ENCODE measurements around the gene TET2. TPM values are rescaled to one million over a fixed set of nuclear protein-coding genes. Genes with fewer than 3 reads are reported as not detected.

The TET2 gene
- total RNA-seq, 1 experiment from 2014 or later, result 22.8 TPM

DNA sequence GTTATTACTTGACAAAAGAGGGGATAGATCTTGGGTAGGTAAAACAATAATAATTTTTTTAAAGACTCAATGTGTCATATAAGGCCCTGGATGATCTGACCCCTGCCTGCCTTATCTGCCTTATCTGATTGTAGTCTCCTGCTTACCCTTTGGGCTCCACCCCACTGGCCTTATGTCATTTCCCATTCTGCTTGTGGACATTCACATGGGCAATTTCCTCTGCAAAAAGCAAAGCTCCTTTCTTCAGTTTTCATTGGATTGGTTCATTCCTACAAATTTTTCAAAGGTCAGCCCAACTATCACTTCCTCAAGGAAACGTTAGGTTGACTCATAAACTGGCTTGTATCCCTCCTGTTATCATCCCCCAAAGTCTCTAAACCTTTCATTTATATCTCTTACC, 15.7 kb upstream of the TET2 start:
- no TSS peak for BruUV-seq (replicated peaks)

DNA sequence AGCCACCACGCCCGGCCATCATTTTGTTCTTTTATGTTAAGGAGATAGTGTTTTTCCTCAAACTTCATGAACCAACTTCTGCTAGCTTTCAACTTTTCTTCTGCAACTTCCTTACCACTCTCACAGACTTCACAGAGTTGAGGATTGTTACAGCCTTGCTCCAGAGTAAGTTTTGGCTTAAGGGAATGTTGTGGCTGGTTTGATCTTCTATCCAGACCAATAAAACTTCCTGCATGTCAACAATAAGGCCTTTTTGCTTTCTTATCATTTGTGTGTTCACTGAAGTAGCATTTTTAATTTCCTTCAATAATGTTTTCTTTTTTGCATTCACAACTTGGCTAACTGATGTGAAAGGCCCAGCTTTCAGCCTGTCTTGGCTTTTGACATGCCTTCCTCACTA, 12.7 kb upstream of the TET2 start:
- DNase-seq (ENCODE audit: low spot score), result no peak
- Histone ChIP-seq H3K9me3 (ENCODE audit: low read depth, low read length, poor library complexity, severe bottlenecking) (no peaks in the 10 kb centered on the region), H3K27ac (ENCODE audit: low read depth, low read length, poor library complexity, severe bottlenecking) (no peak overlapping the region), H3K36me3 (ENCODE audit: insufficient read depth, low read length, poor library complexity, severe bottlenecking) (no peaks in the 10 kb centered on the region), H3K27me3 (replicated peaks; ENCODE audit: insufficient read depth, low read depth, low read length, poor library complexity) (no peaks in the 10 kb centered on the region), H3K4me1 (ENCODE audit: insufficient read depth, low read length, poor library complexity, severe bottlenecking) (no peaks in the 10 kb centered on the region), H3K4me3 (ENCODE audit: low read depth, low read length, poor library complexity, severe bottlenecking) (no peak overlapping the region)
- intact Hi-C loops (cut with micrococcal nuclease; ENCODE audit: unreplicated experiment), result no loop called here
- CTCF ChIA-PET, result no interaction called here
- POLR2A ChIA-PET (ENCODE audit: low non-redundant PET), result interaction anchor here (1.1 kb wide), 1 partner anchor 14 kb away, joined by 4 read pairs; no protein-coding TSS in a partner anchor
- no TSS peak for BruUV-seq (replicated peaks)
- TF ChIP-seq, protein P1, sequence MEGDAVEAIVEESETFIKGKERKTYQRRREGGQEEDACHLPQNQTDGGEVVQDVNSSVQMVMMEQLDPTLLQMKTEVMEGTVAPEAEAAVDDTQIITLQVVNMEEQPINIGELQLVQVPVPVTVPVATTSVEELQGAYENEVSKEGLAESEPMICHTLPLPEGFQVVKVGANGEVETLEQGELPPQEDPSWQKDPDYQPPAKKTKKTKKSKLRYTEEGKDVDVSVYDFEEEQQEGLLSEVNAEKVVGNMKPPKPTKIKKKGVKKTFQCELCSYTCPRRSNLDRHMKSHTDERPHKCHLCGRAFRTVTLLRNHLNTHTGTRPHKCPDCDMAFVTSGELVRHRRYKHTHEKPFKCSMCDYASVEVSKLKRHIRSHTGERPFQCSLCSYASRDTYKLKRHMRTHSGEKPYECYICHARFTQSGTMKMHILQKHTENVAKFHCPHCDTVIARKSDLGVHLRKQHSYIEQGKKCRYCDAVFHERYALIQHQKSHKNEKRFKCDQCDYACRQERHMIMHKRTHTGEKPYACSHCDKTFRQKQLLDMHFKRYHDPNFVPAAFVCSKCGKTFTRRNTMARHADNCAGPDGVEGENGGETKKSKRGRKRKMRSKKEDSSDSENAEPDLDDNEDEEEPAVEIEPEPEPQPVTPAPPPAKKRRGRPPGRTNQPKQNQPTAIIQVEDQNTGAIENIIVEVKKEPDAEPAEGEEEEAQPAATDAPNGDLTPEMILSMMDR (conservative IDR thresholded peaks at IDR 0.05; ENCODE audit: low read depth, low read length), result no peak
- no peak for TF ChIP-seq EZH2 (IDR thresholded peaks at IDR 0.05; ENCODE audit: borderline replicate concordance, low read depth, low read length, poor library complexity, severe bottlenecking)

More for the DNA sequence above, 15.7 kb upstream of the TET2 start:
- no peaks in the 10 kb centered on the region for H3K36me3 ChIP-seq (ENCODE audit: insufficient read depth, low read length, poor library complexity, severe bottlenecking)
- DNase-seq (ENCODE audit: low spot score), result no peak
- ChIA-PET CTCF (no interaction called here), POLR2A (ENCODE audit: low non-redundant PET) (no interaction called here)
- H3K4me1 ChIP-seq (ENCODE audit: insufficient read depth, low read length, poor library complexity, severe bottlenecking), result no peaks in the 10 kb centered on the region
- H3K4me3 ChIP-seq (ENCODE audit: low read depth, low read length, poor library complexity, severe bottlenecking), result no peak overlapping the region
- no peaks in the 10 kb centered on the region for H3K9me3 ChIP-seq (ENCODE audit: low read depth, low read length, poor library complexity, severe bottlenecking)
- no peak for TF ChIP-seq EZH2 (IDR thresholded peaks at IDR 0.05; ENCODE audit: borderline replicate concordance, low read depth, low read length, poor library complexity, severe bottlenecking)
- TF ChIP-seq, protein P1 (conservative IDR thresholded peaks at IDR 0.05; ENCODE audit: low read depth, low read length), result no peak
- no peaks in the 10 kb centered on the region for H3K27me3 ChIP-seq (replicated peaks; ENCODE audit: insufficient read depth, low read depth, low read length, poor library complexity)
- intact Hi-C loops (cut with micrococcal nuclease; ENCODE audit: unreplicated experiment), result no loop called here
- H3K27ac ChIP-seq (ENCODE audit: low read depth, low read length, poor library complexity, severe bottlenecking), result no peak overlapping the region

DNA sequence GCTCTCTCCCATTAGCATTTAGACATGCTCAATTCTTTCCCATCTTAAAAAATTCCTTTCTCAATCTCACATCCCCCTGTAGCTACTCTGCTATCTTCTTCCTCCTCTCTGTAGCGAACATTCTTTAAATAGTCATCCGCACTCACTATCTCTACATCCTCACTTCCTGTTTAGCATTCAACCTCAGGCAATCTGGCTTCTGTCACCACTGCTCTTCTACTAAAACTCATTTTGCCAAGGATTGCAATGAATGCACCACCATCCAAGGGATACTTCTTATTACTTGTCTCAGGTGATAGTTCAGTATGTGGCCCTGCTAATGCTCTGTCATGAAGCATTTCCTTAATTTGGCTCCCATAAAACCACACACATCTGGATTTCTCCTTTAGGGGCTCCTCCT, 10.9 kb upstream of the TET2 start:
- POLR2A ChIA-PET (ENCODE audit: low non-redundant PET), result no interaction called here
- TF ChIP-seq, protein P1 (conservative IDR thresholded peaks at IDR 0.05; ENCODE audit: low read depth, low read length), result no peak

More for the DNA sequence above, 10.9 kb upstream of the TET2 start:
- no peak overlapping the region for H3K27ac ChIP-seq (ENCODE audit: low read depth, low read length, poor library complexity, severe bottlenecking)
- H3K9me3 ChIP-seq (ENCODE audit: low read depth, low read length, poor library complexity, severe bottlenecking), result no peaks in the 10 kb centered on the region
- H3K36me3 ChIP-seq (ENCODE audit: insufficient read depth, low read length, poor library complexity, severe bottlenecking), result no peaks in the 10 kb centered on the region
- H3K4me3 ChIP-seq (ENCODE audit: low read depth, low read length, poor library complexity, severe bottlenecking), result no peak overlapping the region
- peaks cover 5% of the 10 kb centered on the region for H3K4me1 ChIP-seq (ENCODE audit: insufficient read depth, low read length, poor library complexity, severe bottlenecking)
- H3K27me3 ChIP-seq (replicated peaks; ENCODE audit: insufficient read depth, low read depth, low read length, poor library complexity), result no peaks in the 10 kb centered on the region
- no TSS peak for BruUV-seq (replicated peaks)
- no peak for DNase-seq (ENCODE audit: low spot score)
- CTCF ChIA-PET, result no interaction called here
- intact Hi-C loops (cut with micrococcal nuclease; ENCODE audit: unreplicated experiment), result no loop called here

All from A673 (cell line).